Muscle of back (tissue), 11 donors: ENCODE measurements around the gene DDX3X. TPM values are rescaled to one million over a fixed set of nuclear protein-coding genes. Genes with fewer than 3 reads are reported as not detected.

ENCODE experiments used
- DNase-seq, 3 donors: peaks; one replicate each; pipeline versions ENCODE4 v3.0.0 to v3.0.0-alpha.2; 2013
- polyA plus RNA-seq, 10 donors: library from polyadenylated mRNA; unstranded; fragments of 120-200 nt; gene quantifications; one replicate each; pipeline ENCODE4 v1.2.1, GENCODE V29; 2013; ENCODE audit not compliant: insufficient read length in 10 of 10

Gene DDX3X
- polyA plus RNA-seq, 10 donors, result 103 to 198 (median 146) TPM

- DNase-seq, result no peak
Measured at GRCh38 chrX:41322821-41323603, 10.9 kb upstream of the DDX3X start.

DNA sequence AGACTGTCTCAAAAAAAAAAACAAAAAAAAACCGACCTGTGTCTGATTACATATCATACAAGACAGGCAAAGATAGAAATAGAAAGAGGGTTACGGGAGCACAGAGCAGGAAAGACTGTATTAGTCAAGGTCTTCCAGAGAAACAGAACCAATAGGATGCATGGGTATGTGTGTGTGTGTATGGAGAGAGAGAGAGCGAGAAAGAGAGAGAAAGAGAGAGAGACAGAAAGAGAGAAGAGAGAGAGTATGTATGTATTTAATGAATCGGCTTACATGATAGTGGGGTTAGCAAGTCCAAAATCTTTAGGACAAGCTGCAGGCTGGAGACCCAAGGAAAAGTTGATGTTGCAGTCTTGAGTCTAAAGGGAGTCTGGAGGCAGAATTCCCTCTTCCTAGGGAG is 7.5 kb upstream of the DDX3X start:
- DNase-seq, result no peak

DNA sequence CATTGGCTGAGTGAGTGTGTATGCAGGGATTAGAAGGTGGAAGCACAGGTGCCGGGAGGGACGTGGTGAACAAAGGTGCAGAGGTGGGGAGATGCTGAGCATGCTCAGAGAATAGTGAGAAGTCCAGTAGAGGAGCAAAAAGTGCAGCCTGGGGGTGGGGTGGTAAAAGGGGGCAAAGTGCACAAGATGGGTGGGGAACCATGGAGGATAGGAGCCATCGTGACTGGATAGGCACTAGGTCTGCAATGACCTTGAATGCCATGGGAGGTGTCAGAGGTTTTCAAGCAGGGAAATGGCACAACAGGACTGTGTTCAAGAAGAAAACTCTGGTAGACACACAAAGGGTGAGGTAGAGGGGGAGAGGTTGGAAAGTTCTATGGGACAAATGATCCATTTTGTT is 6.6 kb upstream of the DDX3X start:
- DNase-seq, result no peak

GRCh38 chrX:41329101-41329500 is 4.9 kb upstream of the DDX3X start:
- no peak for DNase-seq

- DNase-seq, result no peak
Measured at GRCh38 chrX:41332005-41332404, 2.0 kb upstream of the DDX3X start.

- peak in 1 of 3 donors; percentile 54 for DNase-seq
Measured at GRCh38 chrX:41332408-41333002, 1.5 kb upstream of the DDX3X start.

DNA sequence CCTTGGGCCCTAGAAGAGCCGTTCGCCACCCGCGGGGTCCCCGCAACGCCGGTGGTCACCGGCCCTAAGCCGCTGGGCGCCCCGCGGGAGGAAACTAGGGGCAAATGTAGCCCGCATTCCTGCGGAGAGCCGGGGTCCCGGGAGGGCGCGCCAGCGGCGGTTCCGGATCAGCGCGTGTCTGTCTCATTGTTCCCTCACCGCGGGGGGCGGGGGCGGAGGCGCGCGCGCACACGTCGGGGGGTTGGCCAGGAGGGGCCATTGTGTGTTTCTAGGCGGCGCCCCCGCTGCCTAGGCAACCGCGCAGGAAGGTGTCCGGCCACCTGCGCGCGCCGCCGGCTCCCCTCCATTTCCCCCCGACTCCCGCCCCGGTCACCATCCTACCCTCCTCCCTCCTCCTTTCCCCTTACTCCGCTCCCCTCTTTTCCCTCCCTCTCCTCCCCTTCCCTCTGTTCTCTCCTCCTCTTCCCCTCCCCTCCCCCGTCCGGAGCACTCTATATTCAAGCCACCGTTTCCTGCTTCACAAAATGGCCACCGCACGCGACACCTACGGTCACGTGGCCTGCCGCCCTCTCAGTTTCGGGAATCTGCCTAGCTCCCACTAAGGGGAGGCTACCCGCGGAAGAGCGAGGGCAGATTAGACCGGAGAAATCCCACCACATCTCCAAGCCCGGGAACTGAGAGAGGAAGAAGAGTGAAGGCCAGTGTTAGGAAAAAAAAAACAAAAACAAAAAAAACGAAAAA is 789 bp upstream of the DDX3X start:
- DNase-seq, result peak; percentile 84 to 94 (median 93)

DNA sequence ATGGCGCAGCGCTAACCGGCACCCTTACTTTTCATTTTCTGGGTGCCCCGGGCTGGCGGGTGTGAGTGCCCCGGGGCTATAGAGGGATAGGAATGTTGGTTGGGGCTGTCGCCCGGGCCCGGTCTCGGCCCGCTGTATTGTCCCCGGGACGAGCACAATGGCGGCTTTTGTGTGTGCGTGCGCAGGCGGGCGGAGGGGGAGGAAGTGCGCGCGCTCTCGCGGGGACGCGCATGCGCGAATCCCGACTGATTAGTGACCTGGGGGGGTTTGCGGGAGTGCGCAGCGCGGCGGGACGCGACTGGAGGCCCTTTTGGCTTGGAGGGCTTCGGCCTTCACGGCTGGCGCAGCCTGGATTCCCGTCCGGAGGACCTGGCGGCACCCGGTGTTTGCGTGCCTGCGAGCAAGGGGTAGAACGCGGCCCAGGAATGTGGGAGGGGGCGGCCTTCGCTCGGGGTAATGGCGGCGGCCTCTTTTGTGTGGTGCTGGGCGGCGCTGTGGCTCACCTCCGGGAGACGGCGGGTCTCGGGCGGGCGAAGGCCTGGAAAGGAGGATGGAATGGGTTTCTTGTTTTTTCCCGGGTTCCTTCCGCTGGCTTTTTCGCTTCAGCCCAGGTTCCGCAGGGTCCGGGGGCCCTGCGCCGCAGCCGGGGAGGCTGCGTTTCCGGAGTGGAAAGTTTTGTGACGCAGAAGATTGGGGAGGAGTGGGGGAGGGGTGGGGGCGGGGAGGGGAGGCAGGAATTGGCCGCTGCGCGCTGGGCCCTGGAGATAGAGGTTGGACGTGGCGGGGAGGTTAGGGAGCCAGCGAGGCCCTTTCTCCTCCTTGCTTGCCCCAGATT is 618 bp downstream of the DDX3X start:
- peak; percentile 76 to 95 (median 93) for DNase-seq

- DNase-seq, result no peak
Measured at GRCh38 chrX:41335198-41335957, 1.4 kb downstream of the DDX3X start.

- peak in 1 of 3 donors; percentile 29 for DNase-seq
Measured at GRCh38 chrX:41335958-41336331, 2.0 kb downstream of the DDX3X start.

GRCh38 chrX:41336447-41336846 is 2.5 kb downstream of the DDX3X start:
- no peak for DNase-seq

DNA sequence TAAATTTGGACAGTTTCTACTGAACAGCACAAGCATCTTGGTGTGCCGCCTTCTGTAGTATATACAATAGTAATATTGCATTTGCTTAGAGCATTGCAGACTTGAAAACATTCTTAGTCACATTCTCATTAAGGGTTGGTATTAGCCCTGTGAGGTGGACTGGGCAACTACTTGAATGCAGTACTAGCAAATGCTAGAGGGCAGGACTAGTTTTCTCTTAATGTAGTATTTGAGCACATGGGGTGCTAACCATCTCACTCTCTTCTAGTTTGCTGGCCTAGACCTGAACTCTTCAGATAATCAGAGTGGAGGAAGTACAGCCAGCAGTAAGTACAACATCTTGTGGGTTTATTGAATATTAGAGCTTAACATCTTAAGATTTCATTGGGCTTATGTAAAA is 3.2 kb downstream of the DDX3X start:
- no peak for DNase-seq

GRCh38 chrX:41338436-41338835 is 4.5 kb downstream of the DDX3X start:
- no peak for DNase-seq

DNA sequence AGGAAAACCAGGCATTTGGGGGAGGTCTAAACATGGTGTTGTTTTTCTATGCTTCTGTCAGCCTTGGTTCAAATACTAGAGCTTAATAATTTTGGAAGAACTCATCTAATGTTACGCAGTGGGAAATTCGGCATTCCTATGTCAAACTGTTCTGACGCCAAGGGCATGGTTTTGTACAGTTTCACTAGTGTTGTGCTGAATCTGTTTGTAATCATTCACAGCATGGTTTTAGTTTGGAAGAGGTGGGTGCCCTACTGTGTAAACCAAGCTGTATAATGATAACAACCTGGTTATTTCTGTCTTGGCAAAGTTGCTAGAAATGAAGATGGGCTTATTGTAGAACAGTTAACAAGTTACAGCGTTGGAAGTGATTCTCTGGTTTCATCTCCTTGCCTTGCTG is 5.2 kb downstream of the DDX3X start:
- no peak for DNase-seq

GRCh38 chrX:41344053-41344452 is 10.1 kb downstream of the DDX3X start:
- no peak for DNase-seq

- no peak for DNase-seq
Measured at GRCh38 chrX:41347186-41347585, 13.2 kb downstream of the DDX3X start.

DNA sequence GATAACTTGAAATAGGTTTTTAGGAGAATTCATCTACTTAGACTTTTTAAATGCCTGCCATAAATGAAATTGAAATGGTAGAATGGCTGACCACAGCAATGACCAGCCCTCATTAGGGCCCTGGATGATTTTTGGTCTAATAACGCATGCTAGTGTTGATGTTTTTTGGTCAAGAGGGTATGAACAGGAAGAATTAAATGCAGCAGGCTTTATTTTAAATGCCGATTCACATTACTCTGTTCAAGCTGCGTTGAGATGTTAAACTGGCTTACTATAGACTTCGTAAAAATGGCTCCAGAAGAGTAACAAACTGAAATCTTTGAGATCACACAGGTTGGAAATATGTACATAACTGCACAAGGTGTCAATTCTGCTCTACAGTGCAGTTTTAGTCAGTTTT is 14.6 kb downstream of the DDX3X start:
- DNase-seq, result no peak

GRCh38 chrX:41350150-41350975 is 16.4 kb downstream of the DDX3X start:
- peak in 1 of 3 donors; percentile 4 for DNase-seq

DNA sequence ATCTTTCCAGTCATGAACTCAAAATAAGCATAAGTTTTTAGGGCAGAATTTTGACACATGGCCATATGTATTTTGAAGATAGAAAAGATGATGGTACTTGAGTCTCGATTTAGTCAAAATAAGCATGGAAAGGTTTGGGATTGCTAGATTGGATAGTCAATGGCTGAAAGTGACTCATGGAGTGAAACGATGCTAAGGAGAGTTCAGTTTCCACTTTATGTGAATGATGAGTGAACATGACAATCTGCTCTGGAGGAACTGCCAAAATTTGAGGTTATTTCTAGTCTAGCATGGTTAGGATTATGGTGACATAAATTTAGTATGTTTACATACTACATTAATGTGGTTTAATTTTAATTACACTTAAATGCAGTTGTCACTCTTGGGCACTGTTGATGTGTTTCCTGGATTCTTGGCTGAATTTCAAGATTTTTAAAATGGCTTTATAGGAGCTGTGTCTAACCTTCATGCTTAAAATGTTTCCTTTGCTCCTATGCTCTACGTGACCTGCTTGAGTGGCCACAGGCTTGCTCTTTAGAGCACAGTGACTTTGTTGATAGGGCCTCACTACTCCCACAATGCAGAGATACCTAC is 17.1 kb downstream of the DDX3X start:
- DNase-seq, result peak in 1 of 3 donors; percentile 12

DNA sequence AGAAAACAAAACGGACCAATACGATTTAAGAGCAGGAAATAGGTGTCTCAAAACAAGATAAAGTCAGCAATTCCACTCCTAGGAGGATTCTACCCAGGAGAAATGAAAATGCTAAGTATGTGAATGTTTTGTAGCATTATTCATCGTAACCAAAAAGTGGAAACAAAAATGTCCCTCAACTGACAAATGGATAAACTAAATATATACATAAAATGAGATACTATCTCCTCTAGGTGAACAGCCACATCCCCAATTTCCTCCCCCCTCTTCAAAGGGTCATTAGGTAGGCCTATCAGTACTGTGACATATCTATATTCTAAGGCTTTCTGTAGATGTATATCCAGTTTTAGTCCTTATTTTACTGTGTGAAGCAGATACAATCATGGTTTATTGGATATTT is 18.0 kb downstream of the DDX3X start:
- no peak for DNase-seq
